IPS DF 6.9 (cell line): ENCODE measurements around the gene LHX3.

Experiments
- DNase-seq: peaks from one replicate; pipeline ENCODE4 v3.0.0-alpha.2; 2013; ENCODE audit warnings: low read depth, low spot score
- H3K27ac ChIP-seq: one replicate; pipeline ENCODE4 v1.5.1; 2013; ENCODE audit warnings: low read length, control low read depth
- H3K27me3 ChIP-seq: 2 replicates; pipeline ENCODE4 v1.6.1; 2013; ENCODE audit warnings: mild to moderate bottlenecking, low read length; ENCODE audit not compliant: control insufficient read depth, insufficient read depth
- H3K36me3 ChIP-seq: 2 replicates; pipeline ENCODE4 v1.6.1; 2013; ENCODE audit warnings: low read length; ENCODE audit not compliant: control insufficient read depth, insufficient read depth
- H3K4me1 ChIP-seq: 2 replicates; pipeline ENCODE4 v1.6.1; 2013; ENCODE audit warnings: low read length; ENCODE audit not compliant: control insufficient read depth, insufficient read depth
- H3K4me3 ChIP-seq: 2 replicates; pipeline ENCODE4 v1.5.1; 2013; ENCODE audit warnings: mild to moderate bottlenecking, low read length
- H3K9me3 ChIP-seq: 2 replicates; pipeline ENCODE4 v1.6.1; 2013; ENCODE audit warnings: low read length, inconsistent platforms; ENCODE audit not compliant: control insufficient read depth, insufficient read depth
- WGBS: extraction: QIAGEN DNeasy Blood & Tissue Kit; methylation state at CpG from one replicate; pipeline ENCODE4 v1.1.7; 2013; ENCODE audit warnings: mixed read lengths, missing lambda C conversion rate; ENCODE audit not compliant: insufficient read length, insufficient coverage; 5-methylcytosine and 5-hydroxymethylcytosine counted together

The LHX3 gene

GRCh38 chr9:136160995-136161610 lies 43.8 kb downstream of the LHX3 start:
- H3K4me3 ChIP-seq, result no peak overlapping the region

DNA sequence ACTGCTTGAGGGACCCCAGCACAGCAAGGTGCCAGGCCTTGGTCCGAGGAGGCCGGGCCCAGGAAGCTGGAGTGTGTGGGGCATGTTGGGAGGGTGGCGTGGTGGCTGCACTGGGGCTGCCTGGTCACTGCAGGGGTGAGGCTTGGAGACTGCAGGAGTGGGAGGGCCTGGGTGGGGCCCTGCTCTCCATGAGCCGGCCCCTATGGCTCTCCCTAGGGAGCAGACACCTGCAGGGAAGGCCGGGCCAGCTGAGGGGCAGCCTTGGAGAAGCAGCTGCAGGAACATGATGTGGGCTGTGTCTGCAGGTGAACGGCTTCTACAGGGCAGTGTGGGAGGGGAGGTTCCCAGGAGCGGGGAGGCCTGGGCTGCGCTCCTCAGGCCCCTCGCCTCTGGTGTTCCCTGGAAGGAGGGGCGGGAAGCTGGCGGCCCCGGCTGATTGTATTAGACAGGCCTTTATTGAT lies 44.5 kb downstream of the LHX3 start:
- Histone ChIP-seq H3K9me3 (no peaks in the 10 kb centered on the region), H3K27me3 (no peaks in the 10 kb centered on the region), H3K4me3 (no peak overlapping the region), H3K4me1 (no peaks in the 10 kb centered on the region), H3K36me3 (no peaks in the 10 kb centered on the region), H3K27ac (no peak overlapping the region)
- WGBS, result no CpG with 5 or more reads among the region's 12 CpGs
- DNase-seq, result no peak

More at GRCh38 chr9:136160995-136161610, 43.8 kb downstream of the LHX3 start:
- Histone ChIP-seq H3K9me3 (no peaks in the 10 kb centered on the region), H3K36me3 (no peaks in the 10 kb centered on the region), H3K4me1 (no peaks in the 10 kb centered on the region), H3K27ac (no peak overlapping the region), H3K27me3 (no peaks in the 10 kb centered on the region)
- DNase-seq, result no peak
- WGBS, result no CpG with 5 or more reads among the region's 10 CpGs

- no CpG with 5 or more reads among the region's 16 CpGs for WGBS
- Histone ChIP-seq H3K9me3 (no peaks in the 10 kb centered on the region), H3K4me1 (no peaks in the 10 kb centered on the region), H3K27me3 (no peaks in the 10 kb centered on the region), H3K27ac (no peak overlapping the region), H3K4me3 (no peak overlapping the region), H3K36me3 (no peaks in the 10 kb centered on the region)
- no peak for DNase-seq
Observed at GRCh38 chr9:136159851-136160250, 45.1 kb downstream of the LHX3 start.

- Histone ChIP-seq H3K27ac (no peak overlapping the region), H3K4me1 (no peaks in the 10 kb centered on the region; the same call in 1 of the 2 replicates), H3K27me3 (no peaks in the 10 kb centered on the region), H3K36me3 (no peaks in the 10 kb centered on the region; the same call in 1 of the 2 replicates), H3K4me3 (no peak overlapping the region), H3K9me3 (no peaks in the 10 kb centered on the region)
- WGBS, result no CpG with 5 or more reads among the region's 20 CpGs
- DNase-seq, result no peak
Observed at GRCh38 chr9:136157477-136158265, 47.3 kb downstream of the LHX3 start.

- no peaks in the 10 kb centered on the region; the same call in 1 of the 2 replicates for H3K36me3 ChIP-seq
- no peak overlapping the region for H3K27ac ChIP-seq
- H3K27me3 ChIP-seq, result no peaks in the 10 kb centered on the region
- H3K4me3 ChIP-seq, result no peak overlapping the region
- no CpG with 5 or more reads among the region's 42 CpGs for WGBS
- DNase-seq, result no peak
- H3K9me3 ChIP-seq, result no peaks in the 10 kb centered on the region
- peaks cover 3% of the 10 kb centered on the region for H3K4me1 ChIP-seq
Observed at GRCh38 chr9:136156209-136157120, 48.5 kb downstream of the LHX3 start.

DNA sequence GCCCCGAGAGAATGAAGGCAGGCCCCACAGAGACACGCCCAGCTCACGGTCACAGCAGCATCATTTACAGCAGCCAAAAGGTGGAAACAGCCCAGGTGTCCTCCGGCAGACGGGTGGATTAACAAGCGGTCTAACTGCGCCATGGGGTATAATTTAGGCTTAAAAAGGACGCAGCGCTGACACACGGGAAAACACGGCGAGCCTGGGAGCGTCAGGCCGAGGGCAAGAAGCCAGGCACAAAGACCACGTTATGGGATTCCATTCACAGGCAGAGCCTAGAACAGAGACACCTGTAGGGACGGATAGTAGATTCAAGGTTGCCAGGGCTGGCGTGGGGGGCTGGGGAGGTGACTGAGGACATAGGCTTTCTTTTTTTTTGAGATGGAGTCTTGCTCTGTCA lies 49.4 kb downstream of the LHX3 start:
- Histone ChIP-seq H3K36me3 (no peaks in the 10 kb centered on the region; the same call in 1 of the 2 replicates), H3K27ac (no peak overlapping the region), H3K9me3 (no peaks in the 10 kb centered on the region), H3K27me3 (no peaks in the 10 kb centered on the region), H3K4me3 (no peak overlapping the region), H3K4me1 (peaks cover 6% of the 10 kb centered on the region)
- no CpG with 5 or more reads among the region's 17 CpGs for WGBS
- DNase-seq, result no peak

- Histone ChIP-seq H3K4me3 (no peak overlapping the region), H3K36me3 (no peaks in the 10 kb centered on the region; the same call in 1 of the 2 replicates), H3K9me3 (no peaks in the 10 kb centered on the region), H3K27ac (no peak overlapping the region), H3K4me1 (peaks cover 6% of the 10 kb centered on the region), H3K27me3 (no peaks in the 10 kb centered on the region)
- no peak for DNase-seq
- WGBS, result no CpG with 5 or more reads among the region's 14 CpGs
Observed at GRCh38 chr9:136154943-136155342, 50.0 kb downstream of the LHX3 start.

DNA sequence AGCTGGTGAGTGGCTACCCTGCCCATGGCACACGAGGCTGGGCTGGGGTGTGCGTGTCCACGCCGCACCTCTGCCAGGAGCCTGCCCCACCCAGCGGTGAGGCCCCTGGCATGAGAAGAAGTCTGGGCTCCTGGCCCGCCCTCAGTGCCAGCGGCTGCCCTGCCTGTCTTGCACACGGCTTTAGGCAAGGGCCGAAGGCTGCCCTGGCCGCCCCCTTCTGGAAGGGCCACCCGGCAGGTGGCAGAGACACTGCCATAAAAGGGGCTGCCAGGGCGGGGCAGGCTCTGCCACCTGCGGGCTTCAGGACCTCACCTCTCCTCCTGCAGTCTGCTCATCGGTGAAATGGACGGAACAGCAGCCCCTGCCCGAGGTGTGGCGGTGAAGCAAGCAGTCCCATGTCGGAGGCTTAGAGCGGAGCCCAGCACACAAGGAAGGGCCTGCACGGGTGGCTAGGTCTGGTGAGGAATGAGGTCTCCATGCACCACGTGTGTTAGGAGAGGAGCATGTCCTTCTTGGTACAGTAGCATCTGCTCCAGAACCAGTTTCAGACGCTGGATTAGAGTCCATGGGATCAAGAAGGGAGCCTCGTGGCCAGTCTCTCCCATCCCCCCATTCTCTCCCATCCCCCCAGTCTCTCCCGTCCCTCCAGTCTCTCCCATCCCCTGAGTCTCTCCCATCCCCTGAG lies 51.4 kb downstream of the LHX3 start:
- WGBS, result no CpG with 5 or more reads among the region's 24 CpGs
- peaks cover 10% of the 10 kb centered on the region for H3K4me1 ChIP-seq
- no peak overlapping the region for H3K4me3 ChIP-seq
- no peaks in the 10 kb centered on the region; the same call in 1 of the 2 replicates for H3K36me3 ChIP-seq
- H3K27ac ChIP-seq, result no peak overlapping the region
- DNase-seq, result no peak
- no peaks in the 10 kb centered on the region for H3K9me3 ChIP-seq
- no peaks in the 10 kb centered on the region for H3K27me3 ChIP-seq

- Histone ChIP-seq H3K36me3 (no peaks in the 10 kb centered on the region; the same call in 1 of the 2 replicates), H3K4me1 (peaks cover 11% of the 10 kb centered on the region), H3K27me3 (no peaks in the 10 kb centered on the region), H3K9me3 (no peaks in the 10 kb centered on the region), H3K4me3 (no peak overlapping the region), H3K27ac (no peak overlapping the region)
- DNase-seq, result no peak
- WGBS, result no CpG with 5 or more reads among the region's 12 CpGs
Observed at GRCh38 chr9:136152931-136153330, 52.0 kb downstream of the LHX3 start.

DNA sequence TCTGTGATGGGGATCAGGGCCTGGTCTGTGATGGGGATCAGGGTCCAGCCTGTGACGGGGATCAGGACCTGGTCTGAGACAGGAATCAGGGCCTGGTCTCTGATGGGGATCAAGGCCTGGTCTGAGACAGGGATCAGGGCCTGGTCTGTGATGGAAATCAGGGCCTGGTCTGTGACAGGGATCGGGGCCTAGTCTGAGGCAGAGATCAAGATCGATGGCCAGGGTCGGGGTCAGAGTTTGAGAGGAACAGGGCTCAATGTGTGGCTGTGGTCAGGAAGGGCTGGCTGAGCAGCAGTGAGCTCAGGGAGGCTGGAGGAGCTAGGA lies 52.4 kb downstream of the LHX3 start:
- Histone ChIP-seq H3K4me3 (no peak overlapping the region), H3K27ac (no peak overlapping the region), H3K36me3 (no peaks in the 10 kb centered on the region; the same call in 1 of the 2 replicates), H3K4me1 (peaks cover 11% of the 10 kb centered on the region), H3K27me3 (no peaks in the 10 kb centered on the region), H3K9me3 (no peaks in the 10 kb centered on the region)
- DNase-seq, result no peak
- no CpG with 5 or more reads among the region's 4 CpGs for WGBS
